Ammon's horn (tissue), 1 donor: ENCODE data around the gene IGSF21.
"Not testable (repeated sequence)": the region's sequence is repeated elsewhere in the genome, so short reads cannot be mapped to it uniquely, and the experiment has no call there.

Experiments used
- DNase-seq: peaks from one replicate; pipeline ENCODE4 v3.0.0-alpha.2; 2016; ENCODE audit warnings: low spot score

Gene IGSF21

DNA sequence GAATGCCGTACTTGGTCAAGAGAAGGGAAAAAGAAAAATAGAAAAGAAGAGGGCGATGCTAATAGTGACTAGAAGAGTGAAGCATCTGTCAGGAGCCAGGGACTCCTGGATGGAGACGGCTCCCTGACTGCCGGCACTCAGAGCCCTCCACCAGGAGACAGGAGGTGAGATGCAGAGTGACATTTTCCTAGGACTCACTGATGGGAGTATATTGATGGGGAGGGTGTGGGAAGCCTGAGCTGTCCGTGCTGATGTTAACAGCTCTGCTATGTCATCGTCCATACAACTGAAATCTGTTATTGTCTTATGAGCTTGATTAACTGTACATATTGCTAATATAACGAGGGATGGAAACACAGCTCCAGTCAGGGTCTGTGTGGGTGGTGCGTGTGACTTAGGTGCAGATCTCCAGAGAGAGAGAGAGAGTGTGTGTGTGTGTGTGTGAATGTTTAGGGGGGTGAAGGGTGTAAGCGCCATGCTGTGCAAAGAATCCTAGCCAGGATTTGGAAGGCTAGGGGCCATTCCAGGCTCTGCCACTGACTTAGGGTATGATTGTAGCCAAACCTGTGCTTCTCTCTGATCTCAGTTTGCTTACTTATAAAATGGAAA is 250.1 kb downstream of the IGSF21 start:
- DNase-seq: no peak

DNA sequence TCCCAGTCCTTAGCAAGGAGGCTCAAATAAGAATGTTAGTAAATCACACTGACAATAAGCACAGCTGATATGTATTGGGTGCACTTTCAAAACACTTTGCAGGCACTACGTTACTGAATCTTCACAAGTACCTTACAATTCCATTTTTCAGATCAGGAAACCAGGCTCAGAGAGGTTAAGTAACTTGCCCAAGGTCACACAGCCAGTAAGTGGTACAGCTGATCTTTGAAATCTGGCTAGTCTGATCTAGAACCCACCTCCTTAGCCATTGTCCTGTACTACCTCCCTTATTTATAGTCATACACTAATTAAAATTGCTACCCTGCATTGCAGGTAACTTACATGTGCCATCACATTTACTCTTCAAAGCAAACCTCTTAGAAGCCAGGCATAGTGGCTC is 251.0 kb downstream of the IGSF21 start:
- DNase-seq: no peak

DNA sequence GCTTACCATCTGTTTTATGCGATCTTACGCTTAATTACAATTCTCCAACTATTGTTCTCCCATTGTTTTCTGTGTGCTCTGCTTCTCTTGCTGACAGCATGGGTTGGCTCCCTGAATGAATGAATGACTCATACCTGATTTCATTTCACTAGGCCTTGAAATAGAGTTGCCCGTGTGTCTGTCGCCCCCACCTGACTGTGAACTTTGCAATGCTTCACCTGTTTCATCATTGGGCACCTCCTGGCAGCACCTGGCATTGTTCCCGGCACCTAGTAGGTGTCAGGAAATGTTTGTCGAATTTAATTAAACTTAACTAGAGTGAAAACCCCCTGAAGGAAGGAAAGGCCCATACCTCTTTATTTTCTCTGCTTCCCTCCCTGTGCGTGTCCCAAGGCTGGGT is 252.7 kb downstream of the IGSF21 start:
- peak; percentile 34 for DNase-seq

DNA sequence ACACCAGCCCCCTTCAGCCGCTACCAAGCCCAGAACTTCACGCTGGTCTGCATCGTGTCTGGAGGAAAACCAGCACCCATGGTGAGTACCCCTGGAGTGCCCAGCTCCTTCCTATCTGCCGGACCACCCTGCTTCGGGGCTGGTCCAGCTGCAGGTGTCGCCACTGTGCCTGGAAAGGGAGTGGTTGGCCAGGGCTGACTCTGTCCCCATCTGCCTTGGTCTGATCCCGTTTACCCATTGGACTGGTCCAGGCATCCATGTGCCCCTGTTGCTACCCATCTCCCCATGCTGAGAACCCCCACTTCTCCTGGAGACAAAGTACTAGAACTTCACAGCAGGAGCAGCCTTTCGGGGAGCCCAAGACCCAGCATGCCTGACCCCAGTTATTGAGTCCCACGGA is 254.6 kb downstream of the IGSF21 start:
- no peak for DNase-seq

DNA sequence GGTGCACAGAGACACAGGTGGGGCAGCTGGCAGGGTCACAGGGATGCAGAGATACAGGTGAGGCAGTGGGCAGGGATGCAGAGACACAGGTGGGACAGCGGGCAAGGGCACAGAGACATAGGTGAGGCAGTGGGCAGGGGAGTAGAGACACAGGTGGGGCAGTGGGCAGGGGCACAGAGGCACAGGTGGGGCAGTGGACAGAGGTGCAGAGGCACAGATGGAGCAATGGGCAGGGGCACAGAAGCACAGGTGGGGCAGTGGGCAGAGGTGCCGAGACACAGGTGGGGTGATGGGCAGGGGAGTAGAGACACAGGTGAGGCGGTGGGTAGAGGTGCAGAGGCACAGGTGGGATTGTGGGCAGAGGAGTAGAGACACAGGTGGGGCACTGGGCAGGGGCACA is 255.8 kb downstream of the IGSF21 start:
- DNase-seq: no peak

DNA sequence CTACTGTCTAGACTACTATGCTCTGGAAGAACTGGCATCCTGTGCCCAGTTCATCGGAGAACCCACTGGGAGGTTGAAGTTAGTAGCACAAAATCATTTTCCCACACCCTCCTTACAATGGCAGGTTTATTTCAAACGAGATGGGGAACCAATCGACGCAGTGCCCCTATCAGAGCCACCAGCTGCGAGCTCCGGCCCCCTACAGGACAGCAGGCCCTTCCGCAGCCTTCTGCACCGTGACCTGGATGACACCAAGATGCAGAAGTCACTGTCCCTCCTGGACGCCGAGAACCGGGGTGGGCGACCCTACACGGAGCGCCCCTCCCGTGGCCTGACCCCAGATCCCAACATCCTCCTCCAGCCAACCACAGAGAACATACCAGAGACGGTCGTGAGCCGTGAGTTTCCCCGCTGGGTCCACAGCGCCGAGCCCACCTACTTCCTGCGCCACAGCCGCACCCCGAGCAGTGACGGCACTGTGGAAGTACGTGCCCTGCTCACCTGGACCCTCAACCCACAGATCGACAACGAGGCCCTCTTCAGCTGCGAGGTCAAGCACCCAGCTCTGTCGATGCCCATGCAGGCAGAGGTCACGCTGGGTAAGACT is 257.6 kb downstream of the IGSF21 start:
- no peak for DNase-seq

DNA sequence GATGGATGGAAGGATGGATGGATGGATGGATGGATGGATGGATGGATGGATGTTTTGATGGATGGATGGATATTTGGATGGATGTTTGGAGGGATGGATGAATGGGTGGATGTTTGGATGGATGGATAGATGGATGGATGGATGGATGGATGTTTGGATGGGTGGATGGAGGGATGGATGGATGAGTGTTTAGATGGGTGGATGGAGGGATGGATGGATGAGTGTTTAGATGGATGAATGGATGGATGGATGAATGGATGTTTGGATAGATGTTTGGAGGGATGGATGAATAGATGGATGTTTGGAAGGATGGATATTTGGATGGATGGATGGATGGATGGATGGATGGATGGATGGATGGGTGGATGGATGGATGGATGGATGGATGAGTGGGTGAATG is 264.9 kb downstream of the IGSF21 start:
- DNase-seq: not testable (repeated sequence)

DNA sequence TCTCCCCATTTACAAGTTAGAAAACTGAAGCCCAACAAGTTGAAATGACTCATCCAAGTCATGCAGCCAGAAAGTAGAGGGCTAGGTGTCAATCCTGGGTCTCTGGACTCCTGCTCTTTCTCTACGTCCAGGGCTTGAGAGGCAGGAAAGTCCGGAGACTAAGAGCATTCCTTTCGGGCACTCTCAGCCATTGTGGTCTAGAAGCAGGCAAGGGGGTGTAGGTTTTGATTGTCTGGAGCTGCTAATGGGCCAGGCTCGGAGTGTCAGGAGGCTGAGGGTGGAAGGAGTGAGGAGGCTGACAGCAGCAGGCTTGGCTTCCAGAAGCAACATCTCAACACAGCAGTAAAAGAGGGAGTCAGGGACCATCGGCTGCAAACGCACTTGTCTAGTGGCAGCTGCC is 265.6 kb downstream of the IGSF21 start:
- no peak for DNase-seq

DNA sequence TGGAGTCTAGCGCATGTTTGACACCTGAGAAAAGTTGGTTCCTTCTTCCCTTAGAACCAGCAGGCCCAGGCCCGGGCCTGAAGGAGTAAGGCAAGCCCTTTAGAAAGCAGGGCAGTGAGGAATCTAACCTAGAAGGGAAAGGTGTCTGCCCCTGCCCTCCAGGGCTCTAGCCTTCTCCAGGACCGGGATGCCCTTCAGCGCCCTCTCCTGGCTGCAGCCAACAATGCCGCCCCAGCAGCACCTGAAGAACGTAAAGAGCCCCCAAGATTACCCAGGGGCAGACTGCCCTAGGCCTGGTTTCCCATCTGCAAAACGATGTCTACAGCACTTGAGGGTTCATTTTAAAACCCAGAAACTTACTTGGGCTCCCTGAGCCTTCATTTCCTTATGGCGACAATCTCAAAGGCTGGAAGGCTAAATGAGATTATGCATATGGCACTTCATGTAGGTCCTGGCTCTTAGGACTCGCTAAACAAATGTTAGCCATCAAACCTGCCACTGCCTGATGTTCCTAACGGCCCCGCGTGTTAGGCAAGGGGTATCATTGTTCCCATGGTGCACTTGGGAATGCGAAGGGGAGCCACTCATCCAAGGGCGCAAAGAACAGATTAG is 266.4 kb downstream of the IGSF21 start:
- no peak for DNase-seq

DNA sequence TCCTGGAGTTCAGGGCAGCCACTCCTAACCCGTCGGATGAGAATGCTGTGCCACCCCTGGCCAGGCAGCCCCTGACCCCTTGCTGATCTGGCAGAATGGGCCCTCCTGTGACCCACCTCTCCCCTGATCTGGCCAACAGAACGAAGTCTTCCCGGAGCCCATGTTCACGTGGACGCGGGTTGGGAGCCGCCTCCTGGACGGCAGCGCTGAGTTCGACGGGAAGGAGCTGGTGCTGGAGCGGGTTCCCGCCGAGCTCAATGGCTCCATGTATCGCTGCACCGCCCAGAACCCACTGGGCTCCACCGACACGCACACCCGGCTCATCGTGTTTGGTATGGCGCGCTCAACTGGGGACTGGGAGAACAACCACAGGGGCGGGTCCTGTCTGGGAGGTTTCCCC is 269.1 kb downstream of the IGSF21 start:
- DNase-seq: no peak

DNA sequence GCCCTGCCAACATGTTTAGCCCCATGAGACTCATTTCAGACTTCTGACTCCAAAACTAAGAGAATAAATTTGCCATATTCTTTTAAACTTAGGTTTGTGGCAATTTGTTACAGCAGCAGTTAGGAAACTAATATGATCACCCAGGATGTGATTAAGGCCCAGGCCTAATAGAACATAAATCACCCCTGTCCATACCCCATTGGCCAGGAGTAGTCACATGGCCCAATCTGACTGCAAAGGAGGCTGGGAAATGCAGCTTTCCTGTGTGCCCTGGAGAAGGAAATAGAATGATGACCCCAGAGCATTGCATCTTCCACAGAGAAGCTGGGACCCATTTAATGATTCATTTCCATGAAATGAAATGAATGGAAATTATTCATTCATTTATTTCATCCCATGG is 272.7 kb downstream of the IGSF21 start:
- DNase-seq: no peak

DNA sequence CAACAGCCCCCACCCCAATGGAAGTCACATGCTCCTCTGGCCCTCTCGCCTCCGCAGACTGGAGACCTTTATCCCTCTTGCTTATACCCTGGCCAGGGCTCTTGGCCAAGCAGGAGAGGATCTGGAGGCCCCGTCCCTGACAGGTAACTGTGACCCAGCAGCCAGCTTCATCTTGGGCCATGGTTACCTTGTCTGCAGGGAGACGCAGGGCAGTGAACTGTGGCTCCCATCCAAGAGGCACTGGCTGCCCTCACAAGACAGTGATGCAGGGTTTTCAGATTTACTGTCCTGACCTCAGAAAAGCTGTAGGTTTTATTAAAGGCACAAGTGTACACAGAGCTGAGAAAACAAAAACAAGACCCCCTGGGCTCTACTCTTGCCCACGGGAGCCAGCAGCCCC is 276.5 kb downstream of the IGSF21 start:
- DNase-seq: no peak

DNA sequence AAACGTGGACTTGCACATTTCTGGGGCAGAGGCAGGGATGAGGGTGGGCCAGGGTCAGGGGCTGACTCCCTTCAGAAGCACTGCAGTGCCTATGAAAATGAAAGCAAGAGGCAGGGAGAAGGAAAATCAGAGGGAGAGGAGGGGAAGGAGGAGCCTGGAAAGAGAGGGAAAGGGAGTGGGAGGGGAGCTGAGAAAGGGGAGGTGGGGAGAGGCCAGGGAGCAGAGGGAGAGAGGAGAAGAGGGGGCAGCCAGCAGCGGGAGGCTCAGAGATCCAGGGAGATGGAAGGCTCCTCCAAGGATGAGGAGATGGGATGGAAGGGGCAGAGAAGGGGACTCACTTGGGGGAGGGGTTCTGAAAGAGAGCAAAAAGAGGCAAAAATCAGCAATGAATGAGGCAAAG is 276.9 kb downstream of the IGSF21 start:
- no peak for DNase-seq

DNA sequence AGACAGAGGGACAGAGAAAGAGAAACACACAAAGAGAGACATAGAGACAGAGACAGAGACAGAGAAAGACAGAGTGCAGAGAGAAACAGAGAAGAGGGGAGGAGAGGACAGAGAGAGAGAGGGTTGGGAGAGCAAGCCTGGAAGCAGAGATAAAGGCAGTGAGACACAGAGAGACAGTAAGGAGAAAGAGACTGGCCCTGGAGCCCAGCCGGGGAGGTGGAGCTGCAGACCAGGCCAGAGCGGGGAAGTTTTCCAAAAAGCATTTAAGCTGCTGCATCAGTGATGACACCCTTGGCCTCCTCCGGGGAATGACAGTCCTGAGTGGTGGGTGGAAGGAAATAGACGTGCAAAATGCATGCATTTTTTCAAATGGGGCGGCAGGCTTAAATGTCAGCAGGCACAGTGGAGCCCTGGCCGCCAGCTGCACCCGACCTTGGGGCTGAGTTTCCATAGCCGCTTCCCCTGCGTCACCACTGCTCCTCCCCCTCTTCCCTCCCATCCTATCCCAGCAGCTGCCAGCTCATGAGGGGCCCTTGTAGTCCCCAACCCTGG is 277.7 kb downstream of the IGSF21 start:
- DNase-seq: peak; percentile 13

DNA sequence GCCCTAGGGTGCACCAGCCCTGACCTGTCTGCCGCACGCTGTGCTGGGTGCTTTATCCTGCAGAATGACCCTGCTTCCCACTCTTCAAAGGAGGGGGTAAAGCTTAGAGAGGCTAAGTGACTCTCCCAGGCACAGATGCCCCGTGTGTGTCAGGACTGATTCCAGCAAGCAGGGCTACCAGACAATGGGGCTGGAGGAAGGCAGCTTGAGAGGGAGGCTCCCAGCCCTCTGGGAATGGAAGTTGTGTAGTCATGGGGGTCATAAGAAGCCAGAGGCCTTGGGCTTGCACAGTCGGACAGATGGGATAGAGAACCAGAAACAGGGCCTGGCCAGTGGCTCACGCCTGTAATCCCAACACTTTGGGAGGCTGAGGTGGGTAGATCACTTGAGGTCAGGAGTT is 279.0 kb downstream of the IGSF21 start:
- DNase-seq: no peak

DNA sequence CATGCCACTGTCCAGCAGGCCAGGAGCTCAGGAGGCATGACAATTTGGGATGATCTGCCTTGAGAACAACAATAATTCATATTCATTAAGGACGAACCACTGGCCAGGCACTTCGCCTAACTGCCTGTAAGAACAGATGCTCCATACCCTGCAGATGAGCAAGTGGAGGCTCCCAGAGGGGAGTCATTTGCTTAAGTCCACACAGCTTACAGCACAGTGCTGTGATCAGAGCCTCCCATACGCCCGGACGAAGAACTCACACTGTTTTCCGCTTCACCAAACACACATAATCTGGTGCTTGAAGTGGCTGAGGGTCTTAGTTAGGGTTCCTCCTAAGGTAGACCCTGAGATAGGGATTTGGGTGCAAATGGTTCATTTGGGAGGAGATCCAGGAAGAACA is 279.7 kb downstream of the IGSF21 start:
- no peak for DNase-seq

DNA sequence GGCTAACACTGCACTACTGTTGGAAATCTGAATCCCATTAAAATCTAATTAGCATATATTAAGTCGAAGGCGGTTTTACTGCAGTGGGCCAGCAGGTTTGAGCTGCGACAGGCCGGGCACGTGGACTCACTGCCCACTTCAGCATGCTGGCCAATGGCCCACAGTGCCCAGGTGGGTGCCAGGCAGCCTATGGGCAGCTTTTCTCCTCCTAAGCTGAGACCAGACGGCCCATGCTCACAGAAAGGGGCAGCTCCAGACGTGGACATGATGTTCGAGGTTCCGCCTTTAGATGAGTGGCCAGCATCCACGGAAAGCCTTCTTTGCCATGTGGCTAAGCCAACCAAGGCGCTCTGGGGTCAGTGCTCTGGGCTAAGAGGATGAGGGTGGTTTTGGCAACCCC is 283.4 kb downstream of the IGSF21 start:
- no peak for DNase-seq

DNA sequence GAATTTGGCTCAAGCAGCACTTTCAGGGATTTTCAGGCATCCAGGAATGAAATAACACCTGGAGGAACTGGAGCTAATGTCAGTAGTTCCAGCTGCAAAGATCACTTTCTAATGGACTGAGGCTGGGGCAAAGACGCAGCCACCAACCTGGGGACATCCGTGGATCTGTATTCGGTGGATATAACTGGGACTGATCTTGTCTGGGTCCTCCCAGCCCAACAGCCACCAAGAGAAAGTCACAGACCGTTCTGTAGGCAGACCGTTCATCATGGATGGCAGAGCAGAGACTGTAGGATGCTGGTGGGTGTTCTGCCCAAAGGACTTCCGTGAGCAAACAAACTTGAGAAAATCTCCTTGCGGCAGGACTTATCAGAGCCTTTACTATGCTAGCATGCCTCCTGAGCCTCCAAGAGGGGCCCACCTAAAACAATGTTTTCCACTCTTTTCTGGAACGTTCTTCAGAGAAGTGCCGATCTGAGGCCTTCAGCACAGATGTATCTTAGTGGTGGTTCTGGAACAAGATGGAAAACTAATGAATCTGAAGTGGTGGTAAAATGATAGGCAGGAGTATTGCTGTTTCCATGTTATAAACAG is 287.1 kb downstream of the IGSF21 start:
- DNase-seq: no peak

DNA sequence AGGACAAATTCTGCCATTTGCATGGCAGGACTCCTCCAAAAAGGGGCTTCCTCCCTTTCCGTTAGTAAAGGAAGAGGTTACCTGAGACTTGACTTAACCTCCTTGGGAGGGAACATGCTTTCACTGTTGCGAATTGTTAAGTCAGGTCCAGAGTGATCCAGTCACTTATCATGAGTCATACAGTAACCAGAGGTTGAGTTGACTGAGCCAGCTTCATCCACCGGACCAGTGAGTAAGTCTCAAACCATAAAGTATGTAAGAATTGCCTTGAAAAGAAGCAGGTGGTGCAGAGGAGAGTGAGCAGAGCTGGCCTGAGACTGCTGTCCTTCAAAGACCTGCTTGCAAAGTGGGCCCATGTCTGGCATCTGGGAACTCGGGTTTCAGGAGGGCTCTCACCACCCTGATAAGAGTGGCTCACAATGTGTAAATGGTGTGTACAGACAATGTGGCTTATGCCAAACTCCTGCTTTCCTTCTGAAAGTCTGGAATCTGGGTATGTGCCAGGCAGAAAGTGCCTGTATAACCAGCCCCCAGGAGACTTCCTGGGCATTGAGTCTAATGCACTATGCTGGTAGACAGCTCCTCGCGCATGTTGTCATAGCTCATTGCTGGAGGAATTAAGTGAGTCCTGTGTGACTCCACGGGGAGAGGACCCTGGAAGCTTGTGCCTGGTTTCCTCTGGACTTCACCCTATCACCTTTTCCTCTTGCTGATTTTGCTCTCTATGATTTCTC is 288.8 kb downstream of the IGSF21 start:
- no peak for DNase-seq

DNA sequence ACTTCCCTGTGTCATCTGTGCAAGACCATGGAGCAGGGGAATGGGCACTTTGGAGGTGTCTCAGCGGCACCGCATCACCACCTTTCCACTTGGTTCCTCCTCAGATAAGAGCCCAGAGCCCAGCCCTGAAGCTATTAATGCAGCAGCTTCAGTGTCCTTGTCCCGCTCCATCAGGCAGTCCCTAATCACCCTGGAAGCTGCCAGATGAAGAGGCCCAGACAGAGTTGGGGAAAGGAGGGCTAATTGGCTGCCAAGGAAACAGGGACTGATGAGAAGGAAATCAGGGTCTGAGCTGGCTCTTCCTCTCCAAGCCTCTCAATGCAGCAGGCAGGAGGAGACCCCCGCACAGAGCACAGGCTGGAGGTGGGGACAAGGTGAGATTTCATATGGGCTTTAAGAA is 290.0 kb downstream of the IGSF21 start:
- DNase-seq: no peak

DNA sequence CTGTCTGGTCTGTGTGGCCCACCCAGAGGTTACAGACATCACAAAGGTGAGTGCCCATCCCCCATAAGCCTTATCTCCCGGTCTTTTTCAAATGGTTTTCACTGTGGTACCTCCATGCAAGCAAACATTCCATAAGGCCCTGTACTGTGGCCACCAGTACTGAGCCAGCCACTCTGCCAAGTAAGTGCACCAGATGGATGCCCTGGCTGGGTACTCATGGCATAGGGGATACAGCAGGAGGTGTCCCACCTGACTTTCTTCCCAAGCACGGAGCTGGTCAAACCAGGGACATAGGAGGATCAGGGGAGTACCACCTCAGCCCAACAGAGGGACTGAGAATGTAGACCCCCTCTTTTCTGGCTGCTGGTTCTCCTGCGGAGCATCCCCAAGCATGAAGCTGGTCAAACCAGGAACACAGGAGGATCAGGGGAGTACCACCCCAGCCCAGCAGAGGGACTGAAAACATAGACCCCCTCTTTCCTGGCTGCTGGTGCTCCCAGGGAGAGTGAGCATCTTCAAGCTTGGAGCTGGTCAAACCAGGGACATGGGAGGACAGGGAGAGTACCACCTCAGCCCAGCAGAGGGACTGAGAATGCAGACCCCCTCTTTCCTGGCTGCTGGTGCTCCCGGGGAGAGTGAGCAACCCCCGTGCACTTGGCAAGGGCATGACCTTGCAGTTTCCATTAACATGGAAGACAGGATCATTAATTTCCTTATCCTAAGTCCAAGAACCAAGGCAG is 291.4 kb downstream of the IGSF21 start:
- DNase-seq: no peak
